ENCODE results near the gene ZSCAN10.

ZSCAN10 gene

GRCh38 chr16:3062553-3062952, 36.5 kb downstream of the ZSCAN10 start:
- no peak for TF ChIP-seq CTCF (IDR thresholded peaks at IDR 0.05; ENCODE audit: extremely low read depth, missing control alignments)

GRCh38 chr16:3060339-3061127, 38.6 kb downstream of the ZSCAN10 start:
- TF ChIP-seq CTCF (IDR thresholded peaks at IDR 0.05; ENCODE audit: extremely low read depth, missing control alignments) = no peak
- DNase-seq (ENCODE audit: low spot score) = no peak

More at GRCh38 chr16:3062553-3062952, 36.5 kb downstream of the ZSCAN10 start:
- DNase-seq (ENCODE audit: low spot score) = no peak

- no peak for DNase-seq (ENCODE audit: low spot score)
- TF ChIP-seq CTCF (IDR thresholded peaks at IDR 0.05; ENCODE audit: extremely low read depth, missing control alignments) = no peak
Observed at GRCh38 chr16:3059723-3060242, 39.3 kb downstream of the ZSCAN10 start.

- TF ChIP-seq CTCF (IDR thresholded peaks at IDR 0.05; ENCODE audit: extremely low read depth, missing control alignments) = peak; percentile 97
- DNase-seq (ENCODE audit: low spot score) = peak; percentile 97
Observed at GRCh38 chr16:3059041-3059722, 39.9 kb downstream of the ZSCAN10 start.

- peak; percentile 85 for DNase-seq (ENCODE audit: low spot score)
- TF ChIP-seq CTCF (IDR thresholded peaks at IDR 0.05; ENCODE audit: extremely low read depth, missing control alignments) = peak; percentile 69
Observed at GRCh38 chr16:3058139-3059030, 40.7 kb downstream of the ZSCAN10 start.

GRCh38 chr16:3057181-3058138, 41.6 kb downstream of the ZSCAN10 start:
- DNase-seq (ENCODE audit: low spot score) = no peak
- no peak for TF ChIP-seq CTCF (IDR thresholded peaks at IDR 0.05; ENCODE audit: extremely low read depth, missing control alignments)
